Common myeloid progenitor, CD34-positive (primary cell): ENCODE results near the gene TBXAS1.

Experiments used
- CTCF ChIA-PET: fragments of 350-600 bp; sonication (Branson Sonifier 250); formaldehyde crosslinking; loops from one replicate; lab custom pipeline; 2021; ENCODE audit warnings: antibody characterized with exemption; lab: Charles Lee
- POLR2A ChIA-PET: fragments of 350-600 bp; sonication (Branson Sonifier 250); formaldehyde crosslinking; loops from one replicate; lab custom pipeline; 2021; ENCODE audit warnings: antibody characterized with exemption; lab: Charles Lee
- DNase-seq, 3 donors: peaks; one replicate each; pipeline versions ENCODE4 v3.0.0 to v3.0.0-alpha.2; 2013
- H3K27ac ChIP-seq, 2 experiments: 1 replicate in 1 of 2; 2 replicates in 1 of 2; pipeline ENCODE4 v1.7.0; 2013; ENCODE audit warnings: inconsistent platforms in 2 of 2, low read length in 2 of 2, mild to moderate bottlenecking in 2 of 2, low read depth in 1 of 2, moderate library complexity in 1 of 2; ENCODE audit not compliant: severe bottlenecking in 2 of 2, insufficient read depth in 1 of 2, poor library complexity in 1 of 2
- H3K27me3 ChIP-seq, 5 experiments: replicated peaks in 2 of 5; 1 replicate in 3 of 5; 2 replicates in 2 of 5; pipeline versions ENCODE4 v1.6.1 to v1.7.0; 2013; ENCODE audit warnings: low read length in 4 of 5, mild to moderate bottlenecking in 2 of 5, moderate library complexity in 2 of 5, inconsistent platforms in 1 of 5; ENCODE audit not compliant: insufficient read depth in 5 of 5, control insufficient read depth in 4 of 5
- H3K36me3 ChIP-seq, 4 experiments: 1 replicate in 2 of 4; 2 replicates in 2 of 4; pipeline versions ENCODE4 v1.6.1 to v1.7.0; 2013; ENCODE audit warnings: low read length in 3 of 4, control low read depth in 1 of 4, mild to moderate bottlenecking in 1 of 4; ENCODE audit not compliant: control insufficient read depth in 4 of 4, insufficient read depth in 4 of 4
- H3K4me1 ChIP-seq, 4 experiments: 1 replicate in 3 of 4; 2 replicates in 1 of 4; pipeline versions ENCODE4 v1.6.1 to v1.7.1; 2013; ENCODE audit warnings: low read length in 3 of 4, mild to moderate bottlenecking in 3 of 4, control low read depth in 1 of 4, inconsistent platforms in 1 of 4, moderate library complexity in 1 of 4; ENCODE audit not compliant: control insufficient read depth in 4 of 4, insufficient read depth in 4 of 4; ENCODE audit errors: control extremely low read depth in 1 of 4
- H3K4me3 ChIP-seq, 7 experiments: 1 replicate in 4 of 7; 2 replicates in 3 of 7; pipeline versions ENCODE4 v1.5.1 to v1.7.0; 2013; ENCODE audit warnings: mild to moderate bottlenecking in 7 of 7, low read length in 6 of 7, moderate library complexity in 6 of 7, inconsistent platforms in 2 of 7, low read depth in 2 of 7, control low read depth in 1 of 7; ENCODE audit not compliant: insufficient read depth in 4 of 7, control insufficient read depth in 1 of 7; ENCODE audit errors: extremely low read depth in 1 of 7
- H3K9me3 ChIP-seq, 5 experiments: 1 replicate in 4 of 5; 2 replicates in 1 of 5; pipeline versions ENCODE4 v1.6.1 to v1.7.1; 2013; ENCODE audit warnings: low read length in 4 of 5, mild to moderate bottlenecking in 2 of 5, inconsistent platforms in 1 of 5, low read depth in 1 of 5, moderate library complexity in 1 of 5; ENCODE audit not compliant: control insufficient read depth in 4 of 5, insufficient read depth in 2 of 5; ENCODE audit errors: control extremely low read depth in 1 of 5
- WGBS: methylation state at CpG from one replicate; pipeline ENCODE4 v1.1.5; 2013; ENCODE audit not compliant: insufficient coverage; 5-methylcytosine and 5-hydroxymethylcytosine counted together

Gene TBXAS1

GRCh38 chr7:139944248-139944647 is 115.2 kb downstream of the TBXAS1 start:
- POLR2A ChIA-PET, result interaction anchor here (0.6 kb wide), 1 partner anchor 16 kb away, joined by 3 read pairs; no protein-coding TSS in a partner anchor
- H3K4me3 ChIP-seq, result no peak overlapping the region
- H3K9me3 ChIP-seq, result peaks cover 5 to 20% (median 11%) of the 10 kb centered on the region in 5 experiments
- CTCF ChIA-PET, result interaction anchor here (1.2 to 1.7 kb wide), 3 partner anchors 10 to 327 kb away, joined by 3 to 5 read pairs (median 3); no protein-coding TSS in a partner anchor
- H3K27me3 ChIP-seq, result no peaks in the 10 kb centered on the region
- H3K4me1 ChIP-seq, result peaks cover 0 to 8% (median 7%) of the 10 kb centered on the region in 4 experiments
- no peak overlapping the region for H3K27ac ChIP-seq
- H3K36me3 ChIP-seq, result peaks cover 20 to 36% (median 27%) of the 10 kb centered on the region in 4 experiments
- 100% methylated on average over 3 of the region's 3 CpGs for WGBS
- no peak for DNase-seq

GRCh38 chr7:139946533-139946932 is 117.5 kb downstream of the TBXAS1 start:
- peaks cover 5 to 20% (median 11%) of the 10 kb centered on the region in 5 experiments for H3K9me3 ChIP-seq
- CTCF ChIA-PET, result interaction anchor here (1.2 kb wide), 1 partner anchor 552 kb away, joined by 3 read pairs; no protein-coding TSS in a partner anchor
- WGBS, result 100% methylated on average over 1 of the region's 2 CpGs
- no peak for DNase-seq
- no peaks in the 10 kb centered on the region for H3K27me3 ChIP-seq
- no peak overlapping the region for H3K27ac ChIP-seq
- POLR2A ChIA-PET, result no interaction called here
- peaks cover 20 to 43% (median 31%) of the 10 kb centered on the region in 4 experiments for H3K36me3 ChIP-seq
- no peaks in the 10 kb centered on the region for H3K4me1 ChIP-seq
- no peak overlapping the region for H3K4me3 ChIP-seq

DNA sequence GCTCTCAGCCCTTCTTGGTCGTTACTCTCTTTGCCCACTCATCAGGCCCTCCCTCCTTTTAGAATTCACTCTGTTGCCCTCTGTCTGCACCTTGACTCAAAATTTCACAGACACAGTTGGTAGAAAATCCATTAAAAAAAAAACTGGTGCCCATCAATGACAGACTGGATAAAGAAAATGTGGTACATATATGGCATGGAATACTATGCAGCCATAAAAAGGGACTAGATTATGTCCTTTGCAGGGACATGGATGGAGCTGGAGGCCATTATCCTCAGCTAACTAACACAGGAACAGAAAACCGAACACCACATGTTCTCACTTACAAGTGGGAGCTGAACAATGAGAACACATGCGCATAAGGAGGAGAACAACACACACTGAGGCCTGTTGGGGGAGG is 118.0 kb downstream of the TBXAS1 start:
- H3K27ac ChIP-seq, result no peak overlapping the region
- no peaks in the 10 kb centered on the region for H3K27me3 ChIP-seq
- CTCF ChIA-PET, result interaction anchor here (1.2 kb wide), 1 partner anchor 552 kb away, joined by 3 read pairs; no protein-coding TSS in a partner anchor
- H3K4me3 ChIP-seq, result no peak overlapping the region
- WGBS, result no CpG with 5 or more reads among the region's 3 CpGs
- H3K4me1 ChIP-seq, result no peaks in the 10 kb centered on the region
- POLR2A ChIA-PET, result no interaction called here
- no peak for DNase-seq
- H3K9me3 ChIP-seq, result peaks cover 5 to 20% (median 11%) of the 10 kb centered on the region in 5 experiments
- peaks cover 20 to 43% (median 31%) of the 10 kb centered on the region in 4 experiments for H3K36me3 ChIP-seq

DNA sequence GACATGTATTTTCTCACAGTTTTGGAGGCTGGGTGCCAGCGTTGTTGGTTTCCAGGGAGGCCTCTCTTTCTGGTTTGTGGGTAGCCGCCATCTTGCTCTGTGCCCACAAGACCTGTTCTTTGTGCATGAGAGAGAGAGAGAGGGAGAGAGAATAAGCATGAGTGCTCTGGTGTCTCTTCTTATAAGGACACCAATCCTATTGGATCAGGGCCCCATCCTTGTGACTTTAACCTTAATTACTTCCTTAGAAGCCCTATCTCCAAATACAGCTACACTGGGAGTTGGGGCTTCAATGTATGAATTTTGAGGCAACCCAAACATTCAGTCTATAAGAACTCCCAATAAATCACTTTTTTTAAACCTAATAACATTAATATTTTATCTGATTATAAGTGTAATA is 119.1 kb downstream of the TBXAS1 start:
- ChIA-PET POLR2A (no interaction called here), CTCF (no interaction called here)
- no peaks in the 10 kb centered on the region for H3K27me3 ChIP-seq
- peaks cover 5 to 20% (median 11%) of the 10 kb centered on the region in 5 experiments for H3K9me3 ChIP-seq
- H3K4me3 ChIP-seq, result no peak overlapping the region
- no CpG with 5 or more reads among the region's 2 CpGs for WGBS
- peaks cover 20 to 43% (median 26%) of the 10 kb centered on the region in 4 experiments for H3K36me3 ChIP-seq
- H3K27ac ChIP-seq, result no peak overlapping the region
- DNase-seq, result no peak
- no peaks in the 10 kb centered on the region for H3K4me1 ChIP-seq

- CTCF ChIA-PET, result interaction anchor here (0.5 kb wide), 1 partner anchor 276 kb away, joined by 3 read pairs; no protein-coding TSS in a partner anchor
- H3K4me1 ChIP-seq, result no peaks in the 10 kb centered on the region
- no peaks in the 10 kb centered on the region for H3K27me3 ChIP-seq
- 99% methylated on average over 8 of the region's 10 CpGs for WGBS
- H3K36me3 ChIP-seq, result peaks cover 20 to 43% (median 28%) of the 10 kb centered on the region in 4 experiments
- DNase-seq, result no peak
- H3K4me3 ChIP-seq, result no peak overlapping the region
- POLR2A ChIA-PET, result no interaction called here
- peaks cover 5 to 20% (median 11%) of the 10 kb centered on the region in 5 experiments for H3K9me3 ChIP-seq
- no peak overlapping the region for H3K27ac ChIP-seq
Observed at GRCh38 chr7:139948587-139949335, 119.7 kb downstream of the TBXAS1 start.

DNA sequence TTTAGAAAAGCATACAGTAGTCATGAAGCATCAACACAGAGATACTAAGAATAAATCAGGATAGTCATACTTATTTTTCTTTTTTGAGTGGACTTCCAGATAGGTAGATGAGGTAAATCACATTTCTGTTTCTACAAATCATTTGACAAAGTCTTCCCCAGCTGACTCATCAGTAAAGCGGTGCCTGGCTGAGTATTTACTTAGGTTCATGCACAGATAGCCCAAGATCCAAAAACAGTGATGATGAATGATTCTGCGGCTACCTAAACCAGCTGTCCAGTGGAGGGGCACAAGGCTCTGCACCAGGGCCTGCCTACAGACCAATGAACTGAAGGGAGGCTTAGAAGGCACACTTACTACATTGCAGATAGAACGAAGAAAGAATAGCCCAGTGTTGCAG is 120.6 kb downstream of the TBXAS1 start:
- Histone ChIP-seq H3K27me3 (no peaks in the 10 kb centered on the region), H3K36me3 (peaks cover 12 to 38% (median 24%) of the 10 kb centered on the region in 4 experiments), H3K4me1 (no peaks in the 10 kb centered on the region), H3K9me3 (peaks cover 5 to 20% (median 11%) of the 10 kb centered on the region in 5 experiments), H3K4me3 (no peak overlapping the region), H3K27ac (no peak overlapping the region)
- 94% methylated on average over 2 of the region's 3 CpGs for WGBS
- ChIA-PET CTCF (interaction anchor here (0.7 kb wide), 1 partner anchor 360 kb away, joined by 3 read pairs; no protein-coding TSS in a partner anchor), POLR2A (no interaction called here)
- DNase-seq, result no peak
